Testis (tissue), 3 donors: ENCODE measurements around the gene POLD2. TPM values are rescaled to one million over a fixed set of nuclear protein-coding genes. Genes with fewer than 3 reads are reported as not detected.

Experiments
- DNase-seq: peaks from one replicate; pipeline ENCODE4 v3.0.0-alpha.2; 2019
- H3K27ac ChIP-seq, 2 donors: fragments of 200-600 bp; sonication (generic); one replicate each; pipeline ENCODE4 v1.5.1; 2019
- H3K27me3 ChIP-seq: fragments of 200-600 bp; sonication (generic); one replicate; pipeline ENCODE4 v1.5.1; 2019
- H3K36me3 ChIP-seq: fragments of 200-600 bp; sonication (generic); one replicate; pipeline ENCODE4 v1.5.1; 2017; ENCODE audit warnings: low read depth; ENCODE audit errors: missing control alignments
- H3K4me1 ChIP-seq: fragments of 200-600 bp; sonication (generic); one replicate; pipeline ENCODE4 v1.5.1; 2019
- H3K4me3 ChIP-seq, 2 donors: fragments of 200-600 bp; sonication (generic); one replicate each; pipeline ENCODE4 v1.5.1; 2017 to 2019
- H3K9me3 ChIP-seq: fragments of 200-600 bp; sonication (generic); one replicate; pipeline ENCODE4 v1.5.1; 2017
- POLR2A ChIP-seq: fragments of 450-650 bp; IDR thresholded peaks from one replicate; pipeline ENCODE4 v1.6.1; 2017; ENCODE audit warnings: antibody characterized with exemption, mild to moderate bottlenecking, moderate library complexity
- WGBS, 2 donors: methylation state at CpG; one replicate each; pipeline ENCODE4 v1.1.5; 2018; 5-methylcytosine and 5-hydroxymethylcytosine counted together
- intact Hi-C: fragments of 100-400 bp; cut with DNase I; formaldehyde crosslinking; loops from one replicate; pipeline ENCODE4 v1.15.1; 2023; ENCODE audit warnings: low total_unique reads
- polyA plus RNA-seq: library from polyadenylated mRNA; stranded (reverse); fragments of 350-450 nt; fragmentation: Illumina TruSeq; extraction: RNeasy Lipid Tissue Mini Kit (QIAGEN cat#74804); gene quantifications from one replicate; pipeline ENCODE4 v1.2.3, GENCODE V29; 2014; ENCODE audit warnings: low read depth, low replicate concordance; ENCODE audit not compliant: insufficient read depth
- total RNA-seq, 2 donors: library from RNA; depleted of rRNA; stranded (reverse); fragments of >200 nt; gene quantifications; one replicate each; pipeline ENCODE4 v1.2.3, GENCODE V29; 2016
- TF ChIP-seq, protein P1 (sequence below), 3 experiments: fragments of 450-650 bp in 2 of 3; fragments of 200-600 bp in 1 of 3; sonication (generic) in 1 of 3; IDR thresholded peaks; one replicate each; pipeline ENCODE4 v1.5.1; 2016 to 2019; ENCODE audit warnings: antibody characterized with exemption in 3 of 3, mild to moderate bottlenecking in 2 of 3, moderate library complexity in 1 of 3

Gene POLD2
- total and polyA plus RNA-seq, 3 donors from 2014 or later, result 59.4 to 117 (median 61.9) TPM

DNA sequence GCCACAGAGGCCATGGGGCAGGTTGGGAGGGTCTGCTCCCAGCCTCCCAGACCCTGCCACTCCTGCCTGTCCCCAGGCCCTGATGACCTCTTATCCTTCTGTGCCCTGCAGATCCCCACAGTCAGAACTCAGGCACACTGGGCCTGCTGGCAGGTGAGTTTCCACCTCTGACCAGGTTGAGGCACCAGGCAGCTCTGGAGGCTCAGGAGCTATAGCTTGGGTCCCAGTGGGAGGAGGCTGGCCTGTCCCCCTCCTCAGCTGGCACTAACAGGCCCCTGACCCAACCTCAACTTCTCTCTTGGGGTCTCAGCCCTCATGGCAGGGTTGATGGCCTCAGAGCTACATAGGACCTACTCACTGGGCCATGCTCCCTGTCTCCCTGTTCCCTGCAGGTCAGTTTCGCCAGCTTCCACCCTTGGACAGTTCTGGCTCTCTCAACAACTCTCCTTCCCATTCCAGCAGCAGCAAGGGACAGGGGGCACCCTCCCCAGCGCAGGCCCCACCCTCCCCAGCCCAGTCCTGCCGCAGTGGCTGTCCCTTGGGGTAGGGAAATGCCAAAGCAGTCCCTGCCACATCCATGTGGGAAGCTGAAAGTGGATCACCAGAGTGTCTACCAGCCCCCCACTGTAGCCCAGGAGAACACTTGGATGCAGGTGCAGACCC lies 21.9 kb downstream of the POLD2 start:
- TF ChIP-seq, protein P1, sequence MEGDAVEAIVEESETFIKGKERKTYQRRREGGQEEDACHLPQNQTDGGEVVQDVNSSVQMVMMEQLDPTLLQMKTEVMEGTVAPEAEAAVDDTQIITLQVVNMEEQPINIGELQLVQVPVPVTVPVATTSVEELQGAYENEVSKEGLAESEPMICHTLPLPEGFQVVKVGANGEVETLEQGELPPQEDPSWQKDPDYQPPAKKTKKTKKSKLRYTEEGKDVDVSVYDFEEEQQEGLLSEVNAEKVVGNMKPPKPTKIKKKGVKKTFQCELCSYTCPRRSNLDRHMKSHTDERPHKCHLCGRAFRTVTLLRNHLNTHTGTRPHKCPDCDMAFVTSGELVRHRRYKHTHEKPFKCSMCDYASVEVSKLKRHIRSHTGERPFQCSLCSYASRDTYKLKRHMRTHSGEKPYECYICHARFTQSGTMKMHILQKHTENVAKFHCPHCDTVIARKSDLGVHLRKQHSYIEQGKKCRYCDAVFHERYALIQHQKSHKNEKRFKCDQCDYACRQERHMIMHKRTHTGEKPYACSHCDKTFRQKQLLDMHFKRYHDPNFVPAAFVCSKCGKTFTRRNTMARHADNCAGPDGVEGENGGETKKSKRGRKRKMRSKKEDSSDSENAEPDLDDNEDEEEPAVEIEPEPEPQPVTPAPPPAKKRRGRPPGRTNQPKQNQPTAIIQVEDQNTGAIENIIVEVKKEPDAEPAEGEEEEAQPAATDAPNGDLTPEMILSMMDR (IDR thresholded peaks at IDR 0.05), result no peak
- no peak for TF ChIP-seq POLR2A

DNA sequence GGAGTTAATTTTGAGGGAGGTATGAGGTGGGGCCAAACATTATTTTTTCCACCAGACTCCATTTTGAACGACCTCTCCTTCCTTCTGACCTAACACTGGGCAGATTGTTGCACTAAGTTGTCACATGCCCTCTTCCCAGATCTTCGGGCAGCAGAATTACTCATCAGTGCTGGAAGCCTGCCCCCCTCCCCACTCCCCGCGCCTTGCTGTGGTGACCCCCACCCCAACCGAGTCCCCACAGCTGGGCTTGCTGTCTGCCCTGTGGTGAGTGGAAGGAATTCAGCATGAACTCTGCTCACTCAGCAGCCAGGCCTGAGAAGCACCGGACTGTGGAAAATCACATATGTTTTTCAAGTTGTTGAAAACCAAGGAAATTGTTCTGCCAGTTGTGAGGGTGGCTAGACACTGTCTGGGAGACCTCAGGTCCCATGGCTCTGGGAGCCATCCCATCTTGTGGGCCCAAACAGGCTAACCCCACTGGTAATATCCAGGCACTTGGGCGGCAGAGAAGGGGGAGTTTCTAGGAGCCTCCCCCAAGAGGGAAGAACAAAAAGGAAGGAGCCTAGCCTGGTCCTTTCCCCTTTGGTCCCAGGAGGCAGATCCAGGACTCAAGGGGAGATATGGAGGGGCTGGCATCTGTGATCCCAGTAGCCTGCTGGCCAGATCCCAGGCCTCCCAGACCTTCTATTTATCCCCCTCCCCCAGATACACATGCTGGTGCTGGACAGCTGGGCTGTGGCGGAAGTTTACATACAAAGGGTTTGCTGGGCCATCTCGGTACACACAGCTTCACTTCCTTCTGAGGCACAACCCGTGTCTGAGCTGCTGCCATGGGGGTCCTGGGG lies 22.7 kb downstream of the POLD2 start:
- TF ChIP-seq, protein P1 (IDR thresholded peaks at IDR 0.05), result no peak
- Histone ChIP-seq H3K4me1 (peaks cover 10% of the 10 kb centered on the region), H3K4me3 (no peak overlapping the region), H3K27ac (peak overlapping the region; percentile 59 to 65), H3K36me3 (no peaks in the 10 kb centered on the region), H3K27me3 (no peaks in the 10 kb centered on the region), H3K9me3 (no peaks in the 10 kb centered on the region)
- WGBS, 2 donors, result 50 to 62% methylated on average over 7 to 10 of the region's 10 CpGs
- DNase-seq, result no peak
- intact Hi-C loops, result no loop called here

More for the DNA sequence above, 21.9 kb downstream of the POLD2 start:
- WGBS, 2 donors, result 75 to 88% methylated on average over 2 to 3 of the region's 3 CpGs
- Histone ChIP-seq H3K9me3 (no peaks in the 10 kb centered on the region), H3K36me3 (no peaks in the 10 kb centered on the region), H3K4me1 (peaks cover 10% of the 10 kb centered on the region), H3K27ac (peak overlapping the region; percentile 59 to 65), H3K27me3 (no peaks in the 10 kb centered on the region), H3K4me3 (no peak overlapping the region)
- no peak for DNase-seq
- intact Hi-C loops, result no loop called here

DNA sequence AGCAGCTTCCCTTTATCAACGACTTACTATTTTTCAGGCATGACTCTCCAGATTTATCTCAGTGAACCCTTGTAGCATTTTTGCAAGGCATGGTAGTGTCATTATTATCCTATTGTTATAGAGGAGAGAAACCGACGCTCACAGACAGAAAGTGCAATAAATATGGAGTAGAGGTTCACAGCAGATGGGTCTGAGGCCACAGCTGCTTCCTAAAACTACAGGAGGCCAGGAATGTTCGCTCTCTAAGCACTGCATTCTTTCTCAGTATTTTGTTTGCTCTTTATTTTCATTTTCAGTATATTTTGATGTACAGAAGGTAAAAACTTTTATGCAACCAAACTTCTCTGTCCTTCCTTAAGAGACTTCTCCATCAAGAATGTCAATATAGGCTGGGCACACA lies 23.7 kb downstream of the POLD2 start:
- intact Hi-C loops, result no loop called here
- no peak for TF ChIP-seq POLR2A
- TF ChIP-seq, protein P1 (IDR thresholded peaks at IDR 0.05), result no peak
- no peaks in the 10 kb centered on the region for H3K36me3 ChIP-seq
- H3K4me1 ChIP-seq, result peaks cover 20% of the 10 kb centered on the region
- H3K27ac ChIP-seq, result no peak overlapping the region
- 52 to 64% methylated on average over 4 of the region's 4 CpGs for WGBS, 2 donors
- H3K27me3 ChIP-seq, result no peaks in the 10 kb centered on the region
- H3K4me3 ChIP-seq, result no peak overlapping the region
- no peaks in the 10 kb centered on the region for H3K9me3 ChIP-seq
- DNase-seq, result no peak

DNA sequence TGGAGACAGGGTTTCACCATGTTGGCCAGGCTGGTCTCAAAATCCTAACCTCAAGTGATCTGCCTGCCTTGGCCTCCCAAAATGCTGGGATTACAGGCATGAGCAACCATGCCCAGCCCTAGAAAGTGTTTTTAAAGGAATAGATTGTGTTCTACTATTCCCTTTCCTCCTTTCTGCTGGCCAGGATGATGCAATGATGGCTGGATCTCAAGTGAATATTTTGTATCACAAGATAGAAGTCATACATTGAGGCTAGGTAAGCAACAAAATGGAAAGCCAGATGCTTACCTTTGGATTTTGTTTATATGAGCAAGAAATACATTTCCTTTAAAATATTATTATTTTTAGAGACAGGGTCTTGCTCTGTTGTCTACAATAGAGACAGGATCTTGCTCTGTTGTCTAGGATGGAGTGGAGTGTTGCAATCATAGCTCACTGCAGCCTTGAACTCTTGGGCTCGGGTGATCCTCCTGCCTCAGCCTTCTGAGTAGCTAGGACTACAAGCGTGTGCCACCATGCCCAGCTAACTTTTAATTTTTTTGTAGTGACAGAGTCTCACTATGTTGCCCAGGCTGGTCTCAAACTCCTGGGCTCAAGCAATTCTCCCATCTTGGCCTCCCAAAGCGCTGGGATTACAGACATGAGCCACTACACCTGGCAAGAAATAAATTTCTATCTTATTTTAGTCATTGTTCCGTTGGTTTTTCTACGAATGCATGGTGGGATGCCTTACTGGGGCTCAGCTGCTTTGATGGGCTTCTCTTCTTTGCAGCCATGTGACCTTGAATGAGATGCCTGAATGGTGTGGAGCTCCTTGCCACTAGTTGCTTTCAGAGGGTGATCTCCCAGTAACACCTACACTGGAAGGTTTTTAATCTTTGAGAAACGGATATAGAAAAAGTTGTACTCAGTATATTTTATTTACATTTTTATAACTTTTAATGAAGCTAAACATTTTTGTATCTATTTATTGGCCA lies 25.0 kb downstream of the POLD2 start:
- no peaks in the 10 kb centered on the region for H3K9me3 ChIP-seq
- no peak overlapping the region for H3K27ac ChIP-seq
- no peak for DNase-seq
- 81 to 87% methylated on average over 6 of the region's 6 CpGs for WGBS, 2 donors
- H3K36me3 ChIP-seq, result no peaks in the 10 kb centered on the region
- intact Hi-C loops, result no loop called here
- H3K4me1 ChIP-seq, result peaks cover 26% of the 10 kb centered on the region
- TF ChIP-seq, protein P1 (IDR thresholded peaks at IDR 0.05), result no peak
- TF ChIP-seq POLR2A, result no peak
- no peak overlapping the region for H3K4me3 ChIP-seq
- H3K27me3 ChIP-seq, result no peaks in the 10 kb centered on the region
